ENCODE results near the gene MEX3B. TPM values are rescaled to one million over a fixed set of nuclear protein-coding genes. Genes with fewer than 3 reads are reported as not detected.

MEX3B gene
- total and polyA plus RNA-seq, 2 donors (not counting 3 experiments of a cell fraction or from before 2014, with no cell fraction given): 11.0 to 22.6 TPM

GRCh38 chr15:82036461-82036860, 9.4 kb downstream of the MEX3B start:
- Histone ChIP-seq H4K20me1 (replicated peaks; ENCODE audit: control insufficient read depth, extremely low read depth, insufficient read depth, low read length) (peaks cover 2% of the 10 kb centered on the region), H2AFZ (ENCODE audit: low read depth, low read length) (no peak overlapping the region), H3K9me3 (replicated peaks; ENCODE audit: control insufficient read depth, insufficient read depth, low read length) (no peaks in the 10 kb centered on the region), H3K27me3 (ENCODE audit: control insufficient read depth in 2 of 2, insufficient read depth in 2 of 2, low read length in 2 of 2) (no peaks in the 10 kb centered on the region), H3K4me3 (replicated peaks in 1 of 3; ENCODE audit: insufficient read depth in 1 of 3, low read depth in 1 of 3, low read length in 3 of 3) (no peak overlapping the region), H3K36me3 (ENCODE audit: control insufficient read depth in 2 of 2, extremely low read depth in 1 of 2, insufficient read depth in 2 of 2, low read length in 2 of 2) (no peaks in the 10 kb centered on the region), H3K4me2 (ENCODE audit: insufficient read depth, low read length) (no peak overlapping the region), H3K9ac (replicated peaks; ENCODE audit: extremely low read depth, insufficient read depth, low read length) (no peak overlapping the region), H3K4me1 (ENCODE audit: control insufficient read depth, extremely low read depth, insufficient read depth, low read length) (no peaks in the 10 kb centered on the region), H3K27ac (ENCODE audit: insufficient read depth, low read depth, low read length) (no peak overlapping the region), H3K9me1 (replicated peaks; ENCODE audit: control insufficient read depth, extremely low read depth, insufficient read depth, low read length) (no peaks in the 10 kb centered on the region), H3K79me2 (ENCODE audit: control insufficient read depth, insufficient read depth, low read length) (no peaks in the 10 kb centered on the region)
- CTCF ChIA-PET: no interaction called here
- dilution Hi-C loops (cut with MboI; ENCODE audit: extremely low pct_ligation_motif_present, low sequenced_read_pairs): no loop called here
- FAIRE-seq (no peak), DNase-seq (ENCODE audit: low read depth, low spot score) (no peak)
- intact Hi-C loops (cut with micrococcal nuclease): no loop called here
- POLR2A ChIA-PET: no interaction called here
- no peak for TF ChIP-seq EZH2 (IDR thresholded peaks at IDR 0.05; ENCODE audit: borderline replicate concordance, low read depth, low read length, severe bottlenecking)
- no peak for TF ChIP-seq MAX (IDR thresholded peaks at IDR 0.05; ENCODE audit: insufficient read depth, insufficient read length)
- no peak for TF ChIP-seq POLR2AphosphoS5 (IDR thresholded peaks at IDR 0.05; ENCODE audit: insufficient read depth, low read depth, low read length)
- no peak for TF ChIP-seq JUN (IDR thresholded peaks at IDR 0.05; ENCODE audit: borderline replicate concordance, insufficient read depth, insufficient read length, low read depth)
- no TSS peak for BruUV-seq (replicated peaks)

GRCh38 chr15:82031871-82032270, 13.9 kb downstream of the MEX3B start:
- intact Hi-C loops (cut with micrococcal nuclease) (no loop called here), dilution Hi-C loops (cut with MboI; ENCODE audit: extremely low pct_ligation_motif_present, low sequenced_read_pairs) (no loop called here)
- BruUV-seq (replicated peaks): no TSS peak
- DNase-seq (ENCODE audit: low read depth, low spot score) (no peak), FAIRE-seq (no peak)
- H3K4me3 ChIP-seq (replicated peaks in 1 of 3; ENCODE audit: insufficient read depth in 1 of 3, low read depth in 1 of 3, low read length in 3 of 3): no peak overlapping the region
- TF ChIP-seq GATA2 (IDR thresholded peaks at IDR 0.05; ENCODE audit: insufficient read depth, insufficient read length, low read depth, low read length) (no peak), EZH2 (IDR thresholded peaks at IDR 0.05; ENCODE audit: borderline replicate concordance, low read depth, low read length, severe bottlenecking) (no peak), POLR2A (IDR thresholded peaks at IDR 0.05; ENCODE audit: low read depth, low read length) (no peak), POLR2AphosphoS5 (IDR thresholded peaks at IDR 0.05; ENCODE audit: insufficient read depth, low read depth, low read length) (no peak), CTCF (IDR thresholded peaks at IDR 0.05; ENCODE audit: extremely low read depth in 1 of 2, insufficient read depth in 1 of 2, low read depth in 1 of 2, low read length in 2 of 2) (no peak), JUN (IDR thresholded peaks at IDR 0.05; ENCODE audit: borderline replicate concordance, insufficient read depth, insufficient read length, low read depth) (no peak), MAX (IDR thresholded peaks at IDR 0.05; ENCODE audit: insufficient read depth, insufficient read length) (no peak), MYC (IDR thresholded peaks at IDR 0.05; ENCODE audit: low read depth, low read length) (no peak), FOS (IDR thresholded peaks at IDR 0.05; ENCODE audit: borderline replicate concordance, insufficient read depth, low read length) (no peak)
- H3K4me1 ChIP-seq (ENCODE audit: control insufficient read depth, extremely low read depth, insufficient read depth, low read length): no peaks in the 10 kb centered on the region
- H3K27me3 ChIP-seq (ENCODE audit: control insufficient read depth in 2 of 2, insufficient read depth in 2 of 2, low read length in 2 of 2): peaks cover 0 to 2% of the 10 kb centered on the region in 2 experiments
- ChIA-PET POLR2A (no interaction called here), CTCF (no interaction called here)
- H4K20me1 ChIP-seq (replicated peaks; ENCODE audit: control insufficient read depth, extremely low read depth, insufficient read depth, low read length): no peaks in the 10 kb centered on the region
- no peaks in the 10 kb centered on the region for H3K9me1 ChIP-seq (replicated peaks; ENCODE audit: control insufficient read depth, extremely low read depth, insufficient read depth, low read length)
- no peaks in the 10 kb centered on the region for H3K9me3 ChIP-seq (replicated peaks; ENCODE audit: control insufficient read depth, insufficient read depth, low read length)
- H3K4me2 ChIP-seq (ENCODE audit: insufficient read depth, low read length): no peak overlapping the region
- H3K79me2 ChIP-seq (ENCODE audit: control insufficient read depth, insufficient read depth, low read length): no peaks in the 10 kb centered on the region
- H3K36me3 ChIP-seq (ENCODE audit: control insufficient read depth in 2 of 2, extremely low read depth in 1 of 2, insufficient read depth in 2 of 2, low read length in 2 of 2): no peaks in the 10 kb centered on the region
- H3K9ac ChIP-seq (replicated peaks; ENCODE audit: extremely low read depth, insufficient read depth, low read length): no peak overlapping the region
- no peak overlapping the region for H2AFZ ChIP-seq (ENCODE audit: low read depth, low read length)
- no peak overlapping the region for H3K27ac ChIP-seq (ENCODE audit: insufficient read depth, low read depth, low read length)
